Activated CD8-positive, alpha-beta T cell treated with anti-CD3 and anti-CD28 coated beads, Interleukin-2, amount 10 ng/mL, durations not matched to agents 7 days and 5 days (primary cell): ENCODE measurements around the gene FOXO4. TPM values are rescaled to one million over a fixed set of nuclear protein-coding genes. Genes with fewer than 3 reads are reported as not detected.

Experiments used
- ATAC-seq: fragments of 150-1000 bp; cut with Tn5 transposase; one replicate; pipeline ENCODE4 v1.10.0; 2021; ENCODE audit warnings: moderate library complexity
- CTCF ChIA-PET: fragments of 350-600 bp; sonication (Branson Sonifier 250); formaldehyde crosslinking; loops from one replicate; lab custom pipeline; 2021; ENCODE audit warnings: antibody characterized with exemption; lab: Charles Lee
- POLR2A ChIA-PET: fragments of 350-600 bp; sonication (Branson Sonifier 250); formaldehyde crosslinking; loops from one replicate; lab custom pipeline; 2021; ENCODE audit warnings: antibody characterized with exemption; lab: Charles Lee
- DNase-seq: peaks from one replicate; pipeline ENCODE4 v3.0.0-alpha.2; 2020
- H3K27ac Mint-ChIP-seq: one replicate; pipeline ENCODE4 v1.8.0; 2021; ENCODE audit warnings: mild to moderate bottlenecking, mixed read lengths
- H3K27me3 Mint-ChIP-seq: one replicate; pipeline ENCODE4 v1.8.0; 2021; ENCODE audit warnings: low read depth, mixed read lengths
- H3K36me3 Mint-ChIP-seq: one replicate; pipeline ENCODE4 v1.8.0; 2021; ENCODE audit warnings: low read depth, mixed read lengths
- H3K4me1 Mint-ChIP-seq: one replicate; pipeline ENCODE4 v1.8.0; 2021; ENCODE audit warnings: low read depth, mixed read lengths
- H3K4me3 Mint-ChIP-seq: one replicate; pipeline ENCODE4 v1.8.0; 2021; ENCODE audit warnings: mild to moderate bottlenecking, mixed read lengths
- H3K9me3 Mint-ChIP-seq: one replicate; pipeline ENCODE4 v1.8.0; 2022; ENCODE audit warnings: mixed read lengths; ENCODE audit not compliant: insufficient read depth
- total RNA-seq, 2 experiments: library from RNA; stranded (reverse); gene quantifications; one replicate each; pipeline ENCODE4 v1.2.3, GENCODE V29; 2021

Gene FOXO4
- total RNA-seq, 2 experiments from 2014 or later: 12.7 to 14.2 TPM

DNA sequence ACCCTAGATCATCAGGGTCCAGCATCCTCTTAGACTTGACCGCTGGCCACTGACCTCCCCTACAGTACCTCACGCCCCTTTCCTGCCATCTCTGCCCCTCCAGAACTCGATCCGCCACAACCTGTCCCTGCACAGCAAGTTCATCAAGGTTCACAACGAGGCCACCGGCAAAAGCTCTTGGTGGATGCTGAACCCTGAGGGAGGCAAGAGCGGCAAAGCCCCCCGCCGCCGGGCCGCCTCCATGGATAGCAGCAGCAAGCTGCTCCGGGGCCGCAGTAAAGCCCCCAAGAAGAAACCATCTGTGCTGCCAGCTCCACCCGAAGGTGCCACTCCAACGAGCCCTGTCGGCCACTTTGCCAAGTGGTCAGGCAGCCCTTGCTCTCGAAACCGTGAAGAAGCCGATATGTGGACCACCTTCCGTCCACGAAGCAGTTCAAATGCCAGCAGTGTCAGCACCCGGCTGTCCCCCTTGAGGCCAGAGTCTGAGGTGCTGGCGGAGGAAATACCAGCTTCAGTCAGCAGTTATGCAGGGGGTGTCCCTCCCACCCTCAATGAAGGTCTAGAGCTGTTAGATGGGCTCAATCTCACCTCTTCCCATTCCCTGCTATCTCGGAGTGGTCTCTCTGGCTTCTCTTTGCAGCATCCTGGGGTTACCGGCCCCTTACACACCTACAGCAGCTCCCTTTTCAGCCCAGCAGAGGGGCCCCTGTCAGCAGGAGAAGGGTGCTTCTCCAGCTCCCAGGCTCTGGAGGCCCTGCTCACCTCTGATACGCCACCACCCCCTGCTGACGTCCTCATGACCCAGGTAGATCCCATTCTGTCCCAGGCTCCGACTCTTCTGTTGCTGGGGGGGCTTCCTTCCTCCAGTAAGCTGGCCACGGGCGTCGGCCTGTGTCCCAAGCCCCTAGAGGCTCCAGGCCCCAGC lies 5.2 kb downstream of the FOXO4 start:
- peaks cover 69% of the 10 kb centered on the region for H3K4me1 Mint-ChIP-seq
- ATAC-seq (no peak), DNase-seq (peak; percentile 40)
- H3K27me3 Mint-ChIP-seq: no peaks in the 10 kb centered on the region
- H3K27ac Mint-ChIP-seq: peak overlapping the region; percentile 57
- H3K4me3 Mint-ChIP-seq: no peak overlapping the region
- no peaks in the 10 kb centered on the region for H3K9me3 Mint-ChIP-seq
- H3K36me3 Mint-ChIP-seq: peaks cover 19% of the 10 kb centered on the region
- ChIA-PET POLR2A (interaction anchor here (0.8 to 5.2 kb wide), 3 partner anchors 11 to 28 kb away, joined by 3 to 89 read pairs (median 58); partner anchors contain the start of genes IL2RG and MED12), CTCF (interaction anchor here (1.2 to 8.4 kb wide), 6 partner anchors 9 to 82 kb away, joined by 3 to 90 read pairs (median 18); partner anchors contain the start of genes IL2RG and MED12)

DNA sequence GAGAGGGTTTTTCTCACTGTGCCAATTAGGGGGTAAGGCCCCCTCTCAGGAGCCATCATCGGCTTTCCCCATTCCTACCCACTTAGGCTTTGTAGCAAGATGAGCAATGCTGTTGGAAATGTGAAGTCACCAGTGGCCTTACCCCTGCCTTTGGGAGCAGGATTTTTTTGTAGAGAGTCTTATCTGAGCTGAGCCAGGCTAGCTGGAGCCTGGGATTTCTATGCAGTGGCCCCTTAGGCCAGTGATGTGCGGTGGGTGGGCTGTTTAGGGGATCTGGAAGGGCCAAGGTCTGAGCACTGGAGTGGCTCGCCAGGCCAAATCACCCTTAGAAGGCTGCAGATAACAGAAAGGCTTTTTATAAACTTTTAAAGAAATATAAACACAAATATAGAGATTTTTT lies 6.6 kb downstream of the FOXO4 start:
- POLR2A ChIA-PET: interaction anchor here (0.7 to 5.2 kb wide), 3 partner anchors 10 to 27 kb away, joined by 3 to 89 read pairs (median 58); partner anchors contain the start of genes IL2RG and MED12
- Mint-ChIP-seq H3K9me3 (no peaks in the 10 kb centered on the region), H3K4me1 (peaks cover 77% of the 10 kb centered on the region), H3K36me3 (peaks cover 30% of the 10 kb centered on the region), H3K27me3 (no peaks in the 10 kb centered on the region), H3K4me3 (no peak overlapping the region), H3K27ac (peak overlapping the region; percentile 95)
- CTCF ChIA-PET: interaction anchor here (0.9 to 8.4 kb wide), 6 partner anchors 10 to 132 kb away, joined by 3 to 90 read pairs (median 16); partner anchors contain the start of genes IL2RG and MED12
- DNase-seq (no peak), ATAC-seq (no peak)

DNA sequence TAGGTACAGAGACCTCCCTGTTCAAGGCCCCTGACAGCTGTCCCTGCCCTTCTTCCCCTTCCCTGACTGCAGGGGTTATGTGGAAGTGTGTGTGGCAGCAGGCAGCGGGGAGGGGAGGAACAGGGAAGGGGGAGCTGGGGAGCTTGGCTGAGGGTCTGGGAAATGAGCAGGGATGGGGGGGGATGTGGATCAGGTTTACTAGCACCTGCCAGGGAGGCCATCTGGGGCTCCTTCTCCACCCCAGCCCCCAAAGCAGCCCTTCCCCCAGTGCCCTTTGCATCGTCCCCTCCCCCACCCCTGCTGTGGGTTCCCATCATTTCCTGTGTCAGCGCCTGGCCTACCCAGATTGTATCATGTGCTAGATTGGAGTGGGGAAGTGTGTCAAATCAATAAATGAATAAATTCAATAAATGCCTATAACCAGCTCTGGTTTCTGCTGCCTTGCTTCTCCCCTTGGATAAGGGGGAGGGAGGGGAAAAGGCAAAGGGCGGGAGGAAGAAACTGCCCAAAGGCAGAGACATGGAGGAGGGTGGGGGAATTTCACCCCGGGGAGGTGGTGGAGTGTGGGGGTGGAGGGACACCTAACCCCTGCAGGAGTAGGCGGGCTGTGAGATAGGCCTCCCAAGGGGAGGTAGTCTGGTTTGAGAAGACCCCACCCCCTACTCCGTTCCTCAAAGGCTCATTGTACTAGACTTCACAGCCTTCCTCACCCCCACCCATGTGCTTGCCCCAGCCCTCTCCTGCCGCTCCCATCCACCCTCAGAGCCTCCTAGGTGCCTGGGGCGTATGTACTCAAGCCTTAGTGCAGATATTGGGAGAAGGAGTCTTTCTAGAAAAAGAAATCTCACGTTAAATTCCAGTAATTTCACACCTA lies 7.7 kb downstream of the FOXO4 start:
- POLR2A ChIA-PET: interaction anchor here (5.2 kb wide), 2 partner anchors 9 to 16 kb away, joined by 58 to 89 read pairs; partner anchors contain the start of genes IL2RG and MED12
- CTCF ChIA-PET: interaction anchor here (1.1 to 8.4 kb wide), 3 partner anchors 8 to 26 kb away, joined by 3 to 90 read pairs (median 40); partner anchors contain the start of gene MED12
- no peaks in the 10 kb centered on the region for H3K9me3 Mint-ChIP-seq
- peak; percentile 44 for ATAC-seq
- H3K4me1 Mint-ChIP-seq: peaks cover 80% of the 10 kb centered on the region
- peak overlapping the region; percentile 84 for H3K4me3 Mint-ChIP-seq
- peak overlapping the region; percentile 95 for H3K27ac Mint-ChIP-seq
- H3K27me3 Mint-ChIP-seq: no peaks in the 10 kb centered on the region
- peak; percentile 72 for DNase-seq
- H3K36me3 Mint-ChIP-seq: peaks cover 41% of the 10 kb centered on the region

DNA sequence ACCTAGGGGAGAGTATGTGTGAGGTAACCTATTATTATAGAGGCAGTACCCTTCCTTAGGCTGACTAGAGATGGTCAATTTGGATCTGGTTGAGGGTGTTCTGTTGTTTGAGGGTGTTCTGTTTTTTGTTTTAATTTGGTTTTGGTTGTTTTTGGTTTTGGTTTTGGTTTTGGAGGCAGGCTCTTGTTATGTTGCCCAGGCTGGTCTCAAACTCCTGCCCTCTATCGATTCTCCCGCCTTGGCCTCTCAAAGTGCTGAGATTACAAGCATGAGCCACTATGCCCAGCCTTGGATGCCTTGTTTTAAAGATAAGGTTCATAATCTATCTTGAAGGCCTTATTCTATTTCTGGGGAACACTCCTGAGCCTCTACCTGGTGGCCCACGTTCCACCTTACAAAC lies 10.0 kb downstream of the FOXO4 start:
- ChIA-PET POLR2A (interaction anchor here (3.0 kb wide), 1 partner anchor 13 kb away, joined by 31 read pairs; the partner anchor contains the start of gene MED12), CTCF (interaction anchor here (0.9 to 8.4 kb wide), 3 partner anchors 9 to 24 kb away, joined by 3 to 90 read pairs (median 5); partner anchors contain the start of gene FOXO4)
- H3K4me3 Mint-ChIP-seq: peak overlapping the region; percentile 94
- ATAC-seq (no peak), DNase-seq (no peak)
- H3K9me3 Mint-ChIP-seq: no peaks in the 10 kb centered on the region
- no peaks in the 10 kb centered on the region for H3K27me3 Mint-ChIP-seq
- peak overlapping the region; percentile 91 for H3K27ac Mint-ChIP-seq
- peaks cover 70% of the 10 kb centered on the region for H3K4me1 Mint-ChIP-seq
- H3K36me3 Mint-ChIP-seq: peaks cover 64% of the 10 kb centered on the region

DNA sequence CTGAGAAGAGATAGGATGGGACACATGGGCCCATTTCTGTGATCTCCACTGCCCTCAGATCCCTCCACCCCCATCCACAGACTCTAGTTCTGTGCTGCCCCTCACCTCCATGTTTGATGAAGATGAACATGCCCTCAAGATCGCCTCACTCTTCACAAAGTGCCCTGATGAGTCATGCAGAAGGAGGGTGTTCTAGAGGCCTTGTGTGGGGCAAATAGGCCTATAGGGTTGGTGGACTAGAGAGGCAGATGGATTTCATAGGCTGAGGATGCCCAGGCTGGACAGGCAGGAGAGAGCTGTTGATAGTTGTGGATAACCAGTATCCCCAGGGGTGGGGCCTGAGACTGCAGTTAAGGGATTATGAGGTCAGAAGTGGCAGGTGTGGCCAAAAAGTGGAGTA lies 10.8 kb downstream of the FOXO4 start, which contains the start of gene CXorf65:
Gene CXorf65 (minus strand): TSS at position 314 of the 400 bp plus-strand sequence. CDS start 184 bp downstream, at position 130.
- ChIA-PET POLR2A (interaction anchor here (0.6 to 3.0 kb wide), 2 partner anchors 12 to 33 kb away, joined by 3 to 31 read pairs; partner anchors contain the start of gene MED12), CTCF (interaction anchor here (0.9 to 8.4 kb wide), 3 partner anchors 8 to 23 kb away, joined by 3 to 90 read pairs (median 5); partner anchors contain the start of gene FOXO4)
- peaks cover 62% of the 10 kb centered on the region for H3K4me1 Mint-ChIP-seq
- no peaks in the 10 kb centered on the region for H3K27me3 Mint-ChIP-seq
- peak; percentile 25 for ATAC-seq
- peak within 1 kb of the TSS; percentile 94 for H3K4me3 Mint-ChIP-seq
- H3K9me3 Mint-ChIP-seq: no peaks in the 10 kb centered on the region
- DNase-seq: peak; percentile 36
- H3K36me3 Mint-ChIP-seq: peaks cover 70% of the 10 kb centered on the region
- H3K27ac Mint-ChIP-seq: peak within 1 kb of the TSS; percentile 98

DNA sequence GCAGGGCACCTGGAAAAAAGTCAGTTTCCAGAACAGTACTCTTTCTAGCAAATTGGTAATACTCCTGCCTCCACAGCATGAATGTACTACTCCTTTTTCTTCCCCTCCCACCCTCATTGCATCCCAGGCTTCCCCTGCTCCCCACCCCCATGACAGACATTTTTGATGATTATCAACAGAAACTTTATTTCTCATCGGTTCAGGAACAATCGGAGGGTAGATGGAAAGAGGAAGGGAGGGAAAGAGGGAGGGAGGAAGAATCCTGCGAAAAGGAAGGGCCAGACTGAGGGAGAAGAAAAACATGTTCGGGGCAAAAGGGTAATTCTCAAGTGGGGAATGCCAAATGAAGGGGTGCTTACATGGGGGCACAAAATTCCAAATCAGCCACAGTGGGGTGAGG lies 11.6 kb downstream of the FOXO4 start:
- POLR2A ChIA-PET: interaction anchor here (1.6 to 1.8 kb wide), 2 partner anchors 8 to 11 kb away, joined by 4 to 13 read pairs; partner anchors contain the start of gene MED12
- H3K4me3 Mint-ChIP-seq: peak overlapping the region; percentile 94
- ATAC-seq (no peak), DNase-seq (no peak)
- H3K36me3 Mint-ChIP-seq: peaks cover 70% of the 10 kb centered on the region
- peak overlapping the region; percentile 98 for H3K27ac Mint-ChIP-seq
- H3K4me1 Mint-ChIP-seq: peaks cover 62% of the 10 kb centered on the region
- no peaks in the 10 kb centered on the region for H3K9me3 Mint-ChIP-seq
- H3K27me3 Mint-ChIP-seq: no peaks in the 10 kb centered on the region
- CTCF ChIA-PET: no interaction called here

DNA sequence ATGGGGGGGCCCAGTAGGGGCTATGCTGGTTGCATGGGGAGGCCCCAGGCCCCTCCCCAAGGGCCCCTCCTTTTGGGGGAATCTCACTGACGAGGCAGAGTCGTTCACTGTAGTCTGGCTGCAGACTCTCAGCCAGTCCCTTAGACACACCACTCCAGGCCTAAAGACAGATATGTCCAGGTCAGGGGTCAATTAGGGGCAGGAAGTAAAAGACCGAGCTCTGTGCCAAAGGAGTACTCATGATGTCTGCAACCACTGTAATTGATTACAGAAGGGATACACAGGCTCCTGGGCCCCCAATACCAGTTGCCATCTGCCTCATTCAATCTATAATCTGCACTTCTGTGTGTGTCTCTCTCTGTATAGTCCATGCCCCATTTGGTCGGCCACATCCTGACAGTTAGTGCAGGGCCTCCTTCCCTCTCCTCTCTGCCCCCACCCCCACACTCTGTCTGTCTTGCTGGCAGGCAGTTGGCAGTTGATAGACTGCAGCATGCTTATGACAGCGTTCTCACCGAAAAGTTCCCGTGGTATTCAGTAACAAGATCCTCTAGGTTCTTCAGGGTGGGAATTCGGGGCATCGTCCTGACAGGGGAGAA lies 12.2 kb downstream of the FOXO4 start:
- H3K4me1 Mint-ChIP-seq: peaks cover 62% of the 10 kb centered on the region
- DNase-seq: peak; percentile 76
- no peaks in the 10 kb centered on the region for H3K27me3 Mint-ChIP-seq
- ChIA-PET CTCF (no interaction called here), POLR2A (interaction anchor here (1.4 to 1.8 kb wide), 3 partner anchors 8 to 11 kb away, joined by 4 to 13 read pairs (median 4); partner anchors contain the start of gene MED12)
- H3K27ac Mint-ChIP-seq: peak overlapping the region; percentile 98
- peak; percentile 12 for ATAC-seq
- H3K36me3 Mint-ChIP-seq: peaks cover 70% of the 10 kb centered on the region
- H3K9me3 Mint-ChIP-seq: no peaks in the 10 kb centered on the region
- peak overlapping the region; percentile 94 for H3K4me3 Mint-ChIP-seq

DNA sequence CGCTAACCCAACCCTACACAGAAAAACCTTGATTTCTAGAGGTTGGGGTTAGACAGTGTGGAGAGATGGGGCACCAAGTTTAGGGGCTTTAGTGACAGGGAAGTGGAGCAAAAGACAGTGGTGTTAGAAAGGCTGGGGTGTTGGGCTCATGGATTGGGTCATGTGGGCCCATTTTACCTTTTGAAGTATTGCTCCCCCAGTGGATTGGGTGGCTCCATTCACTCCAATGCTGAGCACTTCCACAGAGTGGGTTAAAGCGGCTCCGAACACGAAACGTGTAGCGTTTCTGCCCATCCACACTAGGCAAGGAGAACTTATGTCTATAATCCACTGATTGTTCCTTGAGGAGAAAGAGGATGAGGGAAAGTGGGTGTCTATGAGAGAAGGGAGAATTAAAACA lies 13.4 kb downstream of the FOXO4 start:
- peaks cover 65% of the 10 kb centered on the region for H3K36me3 Mint-ChIP-seq
- POLR2A ChIA-PET: interaction anchor here (1.3 to 1.8 kb wide), 4 partner anchors 9 to 12 kb away, joined by 4 to 13 read pairs (median 4); partner anchors contain the start of gene MED12
- H3K9me3 Mint-ChIP-seq: no peaks in the 10 kb centered on the region
- peak overlapping the region; percentile 98 for H3K27ac Mint-ChIP-seq
- ATAC-seq: no peak
- H3K4me1 Mint-ChIP-seq: peaks cover 55% of the 10 kb centered on the region
- CTCF ChIA-PET: no interaction called here
- peak; percentile 40 for DNase-seq
- no peaks in the 10 kb centered on the region for H3K27me3 Mint-ChIP-seq
- peak overlapping the region; percentile 94 for H3K4me3 Mint-ChIP-seq

DNA sequence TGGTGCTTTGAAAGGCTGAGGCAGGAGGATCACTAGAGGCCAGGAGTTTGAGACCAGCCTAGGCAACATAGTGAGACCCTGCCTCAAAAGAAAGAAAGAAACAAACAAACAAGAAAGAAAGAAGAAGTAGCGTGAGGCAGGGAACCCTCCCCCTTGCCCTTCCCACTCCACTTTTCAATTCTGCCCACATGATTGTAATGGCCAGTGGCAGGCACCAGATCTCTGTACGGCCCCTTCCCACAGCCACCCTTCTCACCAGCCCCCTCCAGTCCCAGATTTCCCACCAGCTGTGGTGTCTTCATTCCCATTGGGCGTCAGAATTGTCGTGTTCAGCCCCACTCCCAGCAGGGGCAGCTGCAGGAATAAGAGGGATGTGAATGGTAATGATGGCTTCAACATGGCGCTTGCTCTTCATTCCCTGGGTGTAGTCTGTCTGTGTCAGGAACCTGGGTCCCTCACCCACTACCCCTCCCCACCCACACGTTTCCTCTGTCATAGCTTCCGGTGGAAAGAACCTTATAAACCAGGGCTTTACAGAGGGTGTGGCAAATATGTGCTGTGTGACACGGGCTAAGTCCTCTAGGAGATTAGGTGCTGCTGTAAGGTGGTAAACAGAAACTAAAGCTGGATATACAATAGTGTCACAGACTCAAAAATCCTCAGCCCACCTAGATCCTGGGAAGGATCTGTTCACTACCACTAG lies 15.6 kb downstream of the FOXO4 start, which contains the start of gene IL2RG:
Gene IL2RG (minus strand): TSS at position 437 of the 703 bp plus-strand sequence. CDS start 38 bp downstream, at position 399.
- peak; percentile 86 for DNase-seq
- H3K27me3 Mint-ChIP-seq: no peaks in the 10 kb centered on the region
- H3K4me1 Mint-ChIP-seq: peaks cover 42% of the 10 kb centered on the region
- H3K27ac Mint-ChIP-seq: peak within 1 kb of the TSS; percentile 98
- no peaks in the 10 kb centered on the region for H3K9me3 Mint-ChIP-seq
- H3K36me3 Mint-ChIP-seq: peaks cover 49% of the 10 kb centered on the region
- POLR2A ChIA-PET: interaction anchor here (0.7 to 4.8 kb wide), 17 partner anchors 10 to 255 kb away, joined by 3 to 89 read pairs (median 5); partner anchors contain the start of genes FOXO4, NONO, SNX12 and TAF1
- peak; percentile 80 for ATAC-seq
- peak within 1 kb of the TSS; percentile 94 for H3K4me3 Mint-ChIP-seq
- CTCF ChIA-PET: interaction anchor here (0.7 to 2.8 kb wide), 6 partner anchors 8 to 141 kb away, joined by 3 to 28 read pairs (median 6); no protein-coding TSS in a partner anchor
